ENCODE data around the gene ANKRD55. TPM values are rescaled to one million over a fixed set of nuclear protein-coding genes. Genes with fewer than 3 reads are reported as not detected.
"Not testable (repeated sequence)": the region's sequence is repeated elsewhere in the genome, so short reads cannot be mapped to it uniquely, and the experiment has no call there.

The ANKRD55 gene
- total RNA-seq, 4 donors from 2014 or later, result 0.95 TPM; not detected in 3

- in situ Hi-C loops (cut with MboI; ENCODE audit: low pct_ligation_motif_present in 1 of 4, low pct_unique_long_range_greater_than_20kb in 1 of 4, low sequenced_read_pairs in 3 of 4) (loop anchor here in 3 of 4 donors (25.0 kb wide), 2 partner anchors 885 to 960 kb away; no protein-coding TSS in a partner anchor), intact Hi-C loops (cut with DNase I; ENCODE audit: low total_unique reads) (no loop called here)
- no peaks in the 10 kb centered on the region for H3K4me1 ChIP-seq
- no peak overlapping the region for H3K4me3 ChIP-seq
- no peak for DNase-seq
- no peaks in the 10 kb centered on the region for H3K36me3 ChIP-seq
- no peaks in the 10 kb centered on the region for H3K27me3 ChIP-seq
- TF ChIP-seq POLR2A (IDR thresholded peaks at IDR 0.05) (no peak), POLR2AphosphoS5 (IDR thresholded peaks at IDR 0.05) (no peak), CTCF (IDR thresholded peaks at IDR 0.05) (no peak), EP300 (IDR thresholded peaks at IDR 0.05; ENCODE audit: low read depth) (no peak)
- WGBS, 2 donors (ENCODE audit: low coverage in 1 of 2), result 73 to 82% methylated on average over 4 of the region's 4 CpGs
- no peaks in the 10 kb centered on the region for H3K9me3 ChIP-seq
- H3K27ac ChIP-seq, result no peak overlapping the region
Measured at GRCh38 chr5:56251918-56252553, 18.9 kb upstream of the ANKRD55 start.

- Histone ChIP-seq H3K27me3 (no peaks in the 10 kb centered on the region), H3K27ac (no peak overlapping the region), H3K4me1 (no peaks in the 10 kb centered on the region), H3K9me3 (no peaks in the 10 kb centered on the region), H3K36me3 (no peaks in the 10 kb centered on the region), H3K4me3 (no peak overlapping the region)
- intact Hi-C loops (cut with DNase I; ENCODE audit: low total_unique reads), result no loop called here
- in situ Hi-C loops (cut with MboI; ENCODE audit: low pct_ligation_motif_present in 1 of 4, low pct_unique_long_range_greater_than_20kb in 1 of 4, low sequenced_read_pairs in 3 of 4), result loop anchor here in 3 of 4 donors (25.0 kb wide), 2 partner anchors 886 to 961 kb away; no protein-coding TSS in a partner anchor
- TF ChIP-seq EP300 (IDR thresholded peaks at IDR 0.05; ENCODE audit: low read depth) (no peak), POLR2A (IDR thresholded peaks at IDR 0.05) (no peak), POLR2AphosphoS5 (IDR thresholded peaks at IDR 0.05) (no peak), CTCF (IDR thresholded peaks at IDR 0.05) (no peak)
- no peak for DNase-seq
Measured at GRCh38 chr5:56251440-56251839, 18.3 kb upstream of the ANKRD55 start.

- intact Hi-C loops (cut with DNase I; ENCODE audit: low total_unique reads) (no loop called here), in situ Hi-C loops (cut with MboI; ENCODE audit: low pct_ligation_motif_present in 1 of 4, low pct_unique_long_range_greater_than_20kb in 1 of 4, low sequenced_read_pairs in 3 of 4) (loop anchor here in 3 of 4 donors (25.0 kb wide), 2 partner anchors 887 to 962 kb away; no protein-coding TSS in a partner anchor)
- no peak for TF ChIP-seq POLR2AphosphoS5 (IDR thresholded peaks at IDR 0.05)
- no peak for TF ChIP-seq EP300 (IDR thresholded peaks at IDR 0.05; ENCODE audit: low read depth)
- TF ChIP-seq POLR2A (IDR thresholded peaks at IDR 0.05), result no peak
- TF ChIP-seq CTCF (IDR thresholded peaks at IDR 0.05), result no peak
- no peak for DNase-seq
- Histone ChIP-seq H3K27ac (no peak overlapping the region), H3K9me3 (no peaks in the 10 kb centered on the region), H3K36me3 (no peaks in the 10 kb centered on the region), H3K4me3 (no peak overlapping the region), H3K4me1 (no peaks in the 10 kb centered on the region), H3K27me3 (no peaks in the 10 kb centered on the region)
- 76 to 82% methylated on average over 3 of the region's 3 CpGs for WGBS, 2 donors (ENCODE audit: low coverage in 1 of 2)
Measured at GRCh38 chr5:56250011-56250410, 16.9 kb upstream of the ANKRD55 start.

GRCh38 chr5:56249085-56249484 lies 16.0 kb upstream of the ANKRD55 start:
- in situ Hi-C loops (cut with MboI; ENCODE audit: low pct_ligation_motif_present in 1 of 4, low pct_unique_long_range_greater_than_20kb in 1 of 4, low sequenced_read_pairs in 3 of 4); intact Hi-C loops (cut with DNase I; ENCODE audit: low total_unique reads); DNase-seq; H3K27ac ChIP-seq; H3K9me3 ChIP-seq; H3K4me3 ChIP-seq; H3K36me3 ChIP-seq; H3K4me1 ChIP-seq; H3K27me3 ChIP-seq: not testable (repeated sequence)
- WGBS, 2 donors (ENCODE audit: low coverage in 1 of 2), result 90% methylated on average over 5 of the region's 5 CpGs; no CpG with 5 or more reads in 1 of the 2 donors

GRCh38 chr5:56247592-56247991 lies 14.5 kb upstream of the ANKRD55 start:
- H3K4me3 ChIP-seq, result no peak overlapping the region
- DNase-seq, result no peak
- no peaks in the 10 kb centered on the region for H3K4me1 ChIP-seq
- 60 to 73% methylated on average over 3 of the region's 3 CpGs for WGBS, 2 donors (ENCODE audit: low coverage in 1 of 2)
- in situ Hi-C loops (cut with MboI; ENCODE audit: low pct_ligation_motif_present in 1 of 4, low pct_unique_long_range_greater_than_20kb in 1 of 4, low sequenced_read_pairs in 3 of 4), result no loop called here
- H3K27ac ChIP-seq, result no peak overlapping the region
- TF ChIP-seq CTCF (IDR thresholded peaks at IDR 0.05) (no peak), POLR2AphosphoS5 (IDR thresholded peaks at IDR 0.05) (no peak), POLR2A (IDR thresholded peaks at IDR 0.05) (no peak), EP300 (IDR thresholded peaks at IDR 0.05; ENCODE audit: low read depth) (no peak)
- no peaks in the 10 kb centered on the region for H3K36me3 ChIP-seq
- no peaks in the 10 kb centered on the region for H3K9me3 ChIP-seq
- intact Hi-C loops (cut with DNase I; ENCODE audit: low total_unique reads), result no loop called here
- H3K27me3 ChIP-seq, result no peaks in the 10 kb centered on the region

Measured in transverse colon (tissue), 4 donors.